Loucy (cell line): ENCODE data around the gene TTC32.

Experiments
- EZH2phosphoT487 ChIP-seq: fragments of 200-600 bp; IDR thresholded peaks from 2 replicates; pipeline ENCODE4 v1.6.1; 2018; ENCODE audit warnings: antibody characterized with exemption, mild to moderate bottlenecking, moderate library complexity, borderline replicate concordance
- TF ChIP-seq, protein P1 (sequence below): fragments of 200-600 bp; sonication (generic); conservative IDR thresholded peaks from 2 replicates; pipeline ENCODE4 v1.5.1; 2014; ENCODE audit warnings: mild to moderate bottlenecking, antibody characterized with exemption, low read length

DNA sequence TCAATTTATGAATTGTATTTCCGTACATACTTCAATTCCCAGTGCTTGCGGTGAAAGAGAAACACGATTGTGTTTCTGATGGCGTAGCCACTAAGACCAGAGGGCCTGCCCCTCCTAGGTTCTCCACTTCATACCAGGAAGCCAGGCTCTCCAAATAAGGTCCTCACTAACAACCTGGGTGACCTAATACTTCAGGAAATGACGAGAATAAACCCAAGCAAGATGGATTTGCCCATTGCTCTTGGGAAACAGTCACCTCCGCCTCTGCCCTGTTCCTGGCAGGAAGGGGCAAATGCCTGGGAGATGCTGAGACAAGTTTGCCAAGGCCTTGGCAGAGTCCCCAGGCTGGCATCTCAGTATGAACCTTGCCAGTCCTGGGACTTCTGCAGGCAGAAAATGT is 41.8 kb downstream of the TTC32 start:
- TF ChIP-seq, protein P1, sequence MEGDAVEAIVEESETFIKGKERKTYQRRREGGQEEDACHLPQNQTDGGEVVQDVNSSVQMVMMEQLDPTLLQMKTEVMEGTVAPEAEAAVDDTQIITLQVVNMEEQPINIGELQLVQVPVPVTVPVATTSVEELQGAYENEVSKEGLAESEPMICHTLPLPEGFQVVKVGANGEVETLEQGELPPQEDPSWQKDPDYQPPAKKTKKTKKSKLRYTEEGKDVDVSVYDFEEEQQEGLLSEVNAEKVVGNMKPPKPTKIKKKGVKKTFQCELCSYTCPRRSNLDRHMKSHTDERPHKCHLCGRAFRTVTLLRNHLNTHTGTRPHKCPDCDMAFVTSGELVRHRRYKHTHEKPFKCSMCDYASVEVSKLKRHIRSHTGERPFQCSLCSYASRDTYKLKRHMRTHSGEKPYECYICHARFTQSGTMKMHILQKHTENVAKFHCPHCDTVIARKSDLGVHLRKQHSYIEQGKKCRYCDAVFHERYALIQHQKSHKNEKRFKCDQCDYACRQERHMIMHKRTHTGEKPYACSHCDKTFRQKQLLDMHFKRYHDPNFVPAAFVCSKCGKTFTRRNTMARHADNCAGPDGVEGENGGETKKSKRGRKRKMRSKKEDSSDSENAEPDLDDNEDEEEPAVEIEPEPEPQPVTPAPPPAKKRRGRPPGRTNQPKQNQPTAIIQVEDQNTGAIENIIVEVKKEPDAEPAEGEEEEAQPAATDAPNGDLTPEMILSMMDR, result no peak
- TF ChIP-seq EZH2phosphoT487, result no peak
